GM10266 (cell line): Measurements from ENCODE around the gene KCNMA1.
"Not testable (repeated sequence)": the region's sequence is repeated elsewhere in the genome, so short reads cannot be mapped to it uniquely, and the experiment has no call there.

Source experiments
- DNase-seq: peaks from one replicate; pipeline ENCODE4 v3.0.0; 2012; ENCODE audit errors: extremely low spot score
- CTCF ChIP-seq: IDR thresholded peaks from 2 replicates; pipeline ENCODE4 v1.5.1; 2012; ENCODE audit warnings: mild to moderate bottlenecking, low read depth; ENCODE audit not compliant: control insufficient read depth, insufficient read depth; ENCODE audit errors: missing control alignments

The KCNMA1 gene

DNA sequence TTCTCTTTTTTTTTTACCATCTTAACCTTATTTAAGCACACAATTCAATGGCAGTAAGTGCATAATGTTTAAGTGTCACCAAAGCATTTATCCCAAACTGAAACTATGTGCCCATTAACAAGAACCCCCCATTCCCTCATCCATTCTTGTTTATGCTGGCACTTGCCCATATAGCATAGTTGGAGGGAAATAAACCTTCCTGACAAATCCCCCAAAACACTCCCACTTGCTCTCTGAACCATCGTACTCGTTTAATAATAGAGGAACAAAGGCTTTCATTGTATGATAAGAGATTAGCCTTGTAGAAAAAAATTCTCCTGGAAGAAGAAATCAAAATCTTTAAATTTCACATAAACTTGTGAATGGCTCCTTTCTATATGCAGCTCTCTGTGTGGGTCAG, 26.4 kb upstream of the KCNMA1 start:
- no peak for TF ChIP-seq CTCF
- DNase-seq: no peak

- TF ChIP-seq CTCF: no peak
- no peak for DNase-seq
These were observed 24.1 kb upstream of the KCNMA1 start for GRCh38 chr10:77661674-77662073.

- DNase-seq: no peak
These were observed 23.5 kb upstream of the KCNMA1 start for GRCh38 chr10:77661100-77661499.

GRCh38 chr10:77659046-77659670, 21.6 kb upstream of the KCNMA1 start:
- not testable (repeated sequence) for DNase-seq

More at GRCh38 chr10:77661100-77661499, 23.5 kb upstream of the KCNMA1 start:
- TF ChIP-seq CTCF: no peak

DNA sequence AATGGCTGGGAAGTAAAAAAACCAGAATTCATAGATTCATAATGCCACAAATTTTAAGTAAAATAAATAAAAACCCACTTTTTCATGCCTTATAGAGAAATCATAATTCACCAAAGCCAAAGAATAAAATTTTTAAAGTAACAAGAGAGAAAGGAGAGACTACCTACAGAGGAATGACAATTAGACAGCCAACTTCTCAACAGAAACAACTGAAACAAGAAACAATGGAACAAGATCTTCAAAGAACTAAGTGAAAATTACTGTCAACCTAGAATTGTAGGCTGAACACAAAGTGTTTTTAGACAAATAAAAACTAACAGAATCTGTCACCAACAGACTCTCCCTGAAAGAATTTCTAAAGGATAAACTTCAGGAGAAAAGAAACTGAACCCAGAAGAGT, 15.6 kb upstream of the KCNMA1 start:
- TF ChIP-seq CTCF: no peak
- no peak for DNase-seq

DNA sequence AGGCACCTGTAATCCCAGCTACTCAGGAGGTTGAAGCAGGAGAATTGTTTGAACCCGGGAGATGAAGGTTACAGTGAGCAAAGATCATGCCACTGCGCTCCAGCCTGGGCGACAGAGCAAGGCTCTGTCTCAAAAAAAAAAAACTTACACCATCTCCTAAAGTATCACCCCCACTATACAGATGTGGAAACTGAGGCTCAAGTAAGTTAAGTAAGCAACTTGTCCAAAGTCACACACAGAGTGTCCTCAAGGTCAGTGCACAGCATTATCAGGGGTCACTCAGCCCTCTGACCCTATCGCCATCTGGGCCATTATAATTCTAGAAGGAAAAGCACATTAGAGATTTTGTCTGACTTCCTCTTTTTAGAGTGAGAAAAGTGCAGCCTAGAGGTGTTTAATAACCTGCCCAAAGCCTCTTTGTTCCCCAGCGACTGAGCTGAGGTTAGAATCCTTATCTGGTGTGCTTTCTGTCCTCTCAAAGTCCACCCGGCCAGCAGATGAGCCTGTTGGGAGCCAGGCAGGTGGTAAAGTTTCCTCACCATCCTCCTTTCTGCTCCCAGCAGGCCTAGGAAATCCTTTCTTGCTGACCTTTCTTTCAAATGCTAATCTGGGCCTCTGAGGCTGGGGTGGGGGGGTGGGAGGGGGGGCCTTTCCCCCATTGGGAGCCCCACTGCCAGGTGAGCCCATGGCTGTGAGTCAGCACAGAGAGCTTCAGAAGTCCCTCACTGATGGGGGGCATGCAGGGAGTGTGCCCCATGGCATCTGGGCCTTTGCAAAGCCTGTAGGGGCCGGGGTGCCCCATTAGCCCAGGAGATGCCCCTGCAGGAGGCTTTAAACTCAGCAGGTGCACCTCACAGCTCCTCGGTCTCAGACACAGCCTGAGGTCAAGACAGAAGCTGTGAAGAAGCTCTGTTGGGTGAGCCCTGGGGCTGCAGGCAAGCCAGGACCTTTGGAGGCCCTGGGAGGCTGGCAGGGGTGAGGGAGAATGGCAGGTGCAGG, 12.0 kb upstream of the KCNMA1 start:
- DNase-seq: no peak
- TF ChIP-seq CTCF: no peak

- DNase-seq: no peak
These were observed 10.9 kb upstream of the KCNMA1 start for GRCh38 chr10:77648472-77648871.

More at GRCh38 chr10:77648472-77648871, 10.9 kb upstream of the KCNMA1 start:
- TF ChIP-seq CTCF: no peak
